Activated T-cell treated with anti-CD3 and anti-CD28 coated beads for 24 hours (primary cell): ENCODE results near the gene FAM3A.
"Not testable (repeated sequence)": the region's sequence is repeated elsewhere in the genome, so short reads cannot be mapped to it uniquely, and the experiment has no call there.

Experiments
- DNase-seq: peaks from one replicate; pipeline ENCODE4 v3.0.0-alpha.2; 2020; ENCODE audit warnings: low read depth

Gene FAM3A

GRCh38 chrX:154502989-154503388, 13.0 kb downstream of the FAM3A start:
- no peak for DNase-seq

- no peak for DNase-seq
These were observed 13.9 kb downstream of the FAM3A start for GRCh38 chrX:154502098-154502497.

- DNase-seq: not testable (repeated sequence)
These were observed 14.6 kb downstream of the FAM3A start for GRCh38 chrX:154501423-154501822.

DNA sequence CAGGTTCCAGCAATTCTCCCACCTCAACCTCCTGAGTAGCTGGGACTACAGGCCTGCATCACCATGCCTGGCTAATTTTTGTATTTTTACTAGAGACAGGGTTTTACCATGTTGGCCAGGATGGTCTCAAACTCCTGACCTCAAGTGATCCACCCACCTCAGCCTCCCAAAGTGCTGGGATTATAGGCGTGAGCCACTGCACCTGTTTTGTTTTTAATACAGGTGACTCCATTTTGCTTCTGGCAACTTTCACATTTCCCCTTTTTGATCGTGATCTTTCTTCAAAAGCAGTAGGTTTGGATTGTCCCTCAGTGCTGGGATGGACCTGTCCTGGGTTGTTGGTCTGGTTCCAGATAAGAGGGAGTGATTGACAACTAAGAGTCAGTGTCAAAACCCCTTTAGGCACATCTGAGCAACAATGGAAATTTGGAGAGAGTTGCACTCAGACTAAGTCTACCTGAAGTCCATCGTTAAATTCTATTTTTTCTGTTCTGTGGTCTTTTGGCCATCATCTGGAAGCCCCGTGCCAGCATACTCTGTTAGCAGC, 19.4 kb downstream of the FAM3A start:
- DNase-seq: not testable (repeated sequence)

- DNase-seq: no peak
These were observed 20.5 kb downstream of the FAM3A start for GRCh38 chrX:154495472-154495922.

GRCh38 chrX:154494715-154495114, 21.3 kb downstream of the FAM3A start:
- no peak for DNase-seq

DNA sequence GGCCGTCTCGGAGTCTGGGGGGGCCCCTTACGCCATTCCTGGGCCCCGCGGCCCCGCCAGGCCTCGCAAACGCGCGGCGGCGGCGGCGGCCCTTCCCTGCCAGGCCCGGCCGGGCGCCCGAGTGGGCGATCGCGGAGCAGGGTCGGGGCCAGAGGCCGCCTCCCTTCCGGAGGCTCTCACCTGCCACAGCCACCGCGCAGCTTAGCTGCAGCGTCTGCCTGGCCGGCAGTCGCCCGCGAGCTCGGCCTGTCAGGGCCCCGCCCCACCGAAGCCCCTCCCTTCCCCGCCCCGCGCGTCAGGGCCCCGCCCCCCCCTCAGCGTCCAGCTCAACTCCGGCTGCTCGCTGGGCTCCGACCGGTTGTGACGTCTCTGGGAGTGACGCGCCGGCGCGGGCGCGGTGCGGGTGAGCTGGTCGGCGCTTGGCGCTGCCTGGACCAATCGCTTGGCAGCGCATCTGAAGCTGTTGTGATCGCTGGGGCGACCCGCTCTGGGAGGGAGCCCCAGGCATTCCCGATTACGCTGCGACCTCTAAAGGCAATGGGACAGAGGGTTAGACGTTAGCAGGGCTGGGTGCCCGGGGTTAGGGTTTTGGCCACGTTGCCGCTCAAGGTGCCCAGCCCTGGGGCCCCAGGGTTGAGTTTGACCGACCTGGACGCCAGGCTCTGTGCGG, 25.5 kb downstream of the FAM3A start, which contains the start of gene SLC10A3:
TSS of gene SLC10A3 (minus strand) at position 216 of the 670 bp plus-strand sequence. CDS start 1,689 bp downstream, outside the sequence.
- peak; percentile 81 for DNase-seq

DNA sequence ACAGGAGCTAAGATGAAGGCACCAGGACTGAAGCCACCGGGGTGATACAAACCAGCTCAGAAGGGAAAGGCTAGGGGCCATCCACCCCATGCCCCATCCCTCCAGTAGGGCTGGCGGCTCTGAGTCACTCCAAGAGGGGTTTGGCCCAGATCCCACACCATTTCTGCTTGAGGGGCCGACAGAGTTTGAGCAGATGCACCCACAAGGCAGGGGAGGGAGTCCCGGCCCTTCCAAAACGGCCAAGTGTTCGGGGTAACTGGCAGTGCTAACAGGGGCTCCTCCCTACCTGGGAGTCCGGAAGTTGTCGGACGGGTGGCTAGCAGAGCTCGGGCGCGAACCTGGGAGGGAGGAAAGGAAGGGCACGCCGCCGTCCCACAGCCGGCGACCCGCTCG, 26.0 kb downstream of the FAM3A start:
- no peak for DNase-seq

GRCh38 chrX:154489182-154489581, 26.9 kb downstream of the FAM3A start:
- DNase-seq: no peak

DNA sequence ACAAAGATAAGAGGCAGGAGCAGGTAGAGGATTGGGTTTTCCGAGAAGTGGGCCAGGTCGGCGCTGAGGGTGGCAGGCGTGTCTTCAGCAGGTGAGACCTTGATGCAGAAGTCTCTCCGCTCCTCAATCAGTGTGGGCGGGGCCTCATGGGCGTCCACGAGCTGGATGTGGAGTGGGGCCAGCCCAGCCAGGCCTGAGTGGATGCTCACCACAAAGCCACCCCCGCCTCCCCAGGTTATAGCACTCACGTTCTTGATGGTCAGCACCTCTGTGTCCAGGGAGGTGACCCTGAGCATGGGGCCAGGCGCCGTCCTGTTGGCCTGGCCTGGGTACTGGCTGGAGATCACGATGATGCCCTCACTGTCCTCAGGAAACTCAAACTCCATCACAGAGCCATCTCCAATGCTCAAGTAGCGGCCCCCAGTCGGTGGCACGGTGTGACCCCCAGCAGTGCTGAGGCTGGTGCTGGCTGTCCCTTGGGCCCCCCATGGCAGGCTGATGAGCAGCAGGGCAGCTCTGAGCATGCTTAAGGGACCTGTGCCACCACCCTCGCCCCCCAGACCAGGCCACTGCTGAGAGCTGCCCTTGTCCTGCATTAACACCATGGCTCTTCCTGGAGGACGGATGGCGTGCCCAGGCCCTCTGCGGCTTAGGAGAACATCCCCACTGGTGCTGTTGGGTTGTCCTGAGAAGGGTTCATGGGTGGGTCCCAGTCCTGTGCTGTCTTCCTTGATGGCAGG, 27.5 kb downstream of the FAM3A start:
- no peak for DNase-seq

- no peak for DNase-seq
These were observed 28.3 kb downstream of the FAM3A start for GRCh38 chrX:154487518-154488290.

DNA sequence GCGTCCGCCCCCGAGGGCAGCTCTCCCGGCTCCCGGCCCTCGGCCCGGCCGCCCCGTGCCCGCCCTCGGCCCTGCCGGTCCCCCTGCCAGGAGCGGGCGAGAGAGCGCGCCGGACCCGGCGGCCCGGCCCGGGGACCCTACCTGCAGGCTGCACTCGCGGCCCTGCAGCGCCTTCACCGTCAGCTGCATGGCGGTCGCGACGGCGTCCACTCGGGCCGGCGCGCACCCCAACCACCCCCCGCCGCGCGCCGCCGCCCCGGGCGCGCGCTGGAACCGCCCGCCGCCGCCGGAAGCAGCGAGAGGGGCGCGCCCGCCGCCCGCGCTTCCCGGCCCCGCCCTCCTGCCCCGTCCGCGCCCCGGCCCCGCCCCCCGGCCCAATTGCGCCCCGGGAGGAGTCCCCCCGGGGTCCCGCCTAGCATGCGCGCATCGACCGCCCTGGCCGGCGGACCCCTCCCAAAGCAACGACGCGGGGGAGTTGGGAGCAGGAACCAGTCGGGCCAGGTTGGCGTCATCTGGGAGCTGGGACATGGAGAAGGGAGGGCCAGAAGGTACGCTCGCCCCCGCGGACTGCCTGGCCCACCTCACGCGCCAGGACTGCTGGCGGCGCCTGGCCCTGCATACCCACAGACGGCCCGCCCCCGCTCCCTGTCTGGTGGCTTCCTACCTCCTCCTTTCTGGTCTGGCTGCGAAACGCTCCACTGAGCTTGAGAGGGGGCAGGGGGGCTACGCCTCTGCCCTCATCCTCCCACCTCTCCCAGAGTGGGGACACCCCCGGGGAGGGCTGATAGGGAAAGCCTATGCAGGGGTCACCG, 29.4 kb downstream of the FAM3A start, which contains the start of gene UBL4A:
TSS of gene UBL4A (minus strand) at position 220 of the 812 bp plus-strand sequence. CDS start at position 189, 31 bp downstream.
- DNase-seq: peak; percentile 37

GRCh38 chrX:154486052-154486395, 30.0 kb downstream of the FAM3A start:
- DNase-seq: no peak

DNA sequence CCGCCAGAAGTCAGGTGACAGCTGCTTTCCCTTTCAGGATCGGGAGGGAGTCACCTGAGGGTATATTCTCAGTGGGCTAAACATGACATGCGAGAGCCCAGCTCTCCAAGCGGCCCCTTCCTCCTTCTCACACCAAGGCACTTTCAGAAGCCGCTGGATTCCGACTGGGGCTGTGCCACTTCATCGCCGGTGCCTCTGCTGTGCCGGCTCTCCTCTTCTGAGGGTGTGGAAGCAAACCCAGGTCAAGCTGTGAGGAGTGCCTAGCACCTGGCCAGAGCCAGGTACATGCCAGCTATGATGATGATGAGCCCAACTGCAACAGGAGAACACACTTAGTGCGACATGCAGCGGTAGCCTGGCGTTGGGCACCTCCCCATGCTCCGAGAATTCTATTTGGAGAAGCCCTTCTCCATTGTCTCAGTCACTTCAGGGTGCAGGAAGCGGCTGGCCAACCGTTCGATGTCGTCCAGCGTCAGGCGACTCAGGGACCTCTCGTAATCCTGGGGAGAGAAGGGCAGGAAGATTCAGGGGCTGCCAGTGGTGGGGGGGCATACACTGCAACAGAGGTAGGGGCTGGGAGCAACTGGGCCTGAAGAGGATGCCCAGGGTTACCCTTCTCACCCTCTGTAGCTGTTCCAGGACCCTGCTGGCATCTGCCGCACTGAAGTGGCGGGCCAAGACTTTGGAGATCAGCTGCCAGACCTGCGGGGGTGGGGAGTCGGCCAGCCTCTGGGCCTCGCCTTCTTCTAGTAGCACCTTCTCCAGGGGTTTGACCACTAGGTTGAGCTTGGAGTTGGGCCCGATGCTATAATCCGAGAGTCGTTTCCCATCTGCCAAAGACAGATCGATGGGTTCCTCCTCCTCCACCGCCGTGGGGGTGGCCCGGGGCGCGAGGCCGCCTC, 30.6 kb downstream of the FAM3A start:
- no peak for DNase-seq

GRCh38 chrX:154484255-154485149, 31.5 kb downstream of the FAM3A start:
- DNase-seq: no peak

GRCh38 chrX:154483325-154483724, 32.7 kb downstream of the FAM3A start:
- DNase-seq: no peak

- no peak for DNase-seq
These were observed 33.2 kb downstream of the FAM3A start for GRCh38 chrX:154482786-154483185.

GRCh38 chrX:154481911-154482601, 34.0 kb downstream of the FAM3A start:
- DNase-seq: no peak

DNA sequence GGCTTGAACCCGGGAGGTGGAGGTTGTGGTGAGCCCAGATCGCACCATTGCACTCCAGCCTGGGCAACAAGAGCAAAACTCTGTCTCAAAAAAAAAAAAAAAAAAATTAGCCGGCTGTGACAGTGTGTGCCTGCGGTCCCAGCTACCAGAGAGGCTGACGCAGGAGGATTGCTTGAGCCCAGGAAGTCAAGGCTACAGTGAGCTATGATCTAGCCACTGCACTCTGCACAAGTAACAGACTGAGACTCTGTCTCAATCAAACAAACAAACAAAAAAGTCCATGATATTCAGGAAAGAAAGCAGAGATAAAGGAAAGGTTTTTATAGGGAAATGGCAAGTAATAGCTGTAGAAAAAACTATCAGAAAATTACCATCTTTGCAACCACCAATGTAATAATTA, 34.8 kb downstream of the FAM3A start:
- DNase-seq: no peak
